A549 (cell line): Measurements from ENCODE around the gene F11. TPM values are rescaled to one million over a fixed set of nuclear protein-coding genes. Genes with fewer than 3 reads are reported as not detected.

Experiments used
- ATAC-seq, 2 experiments: fragments of 200-7000 bp in 1 of 2; fragments of >200 bp in 1 of 2; cut with Nextera tagmentation in 1 of 2; cut with Tn5 transposase in 1 of 2; 3 replicates each; pipeline versions ENCODE4 v1.8.0 to v1.9.1; 2018 to 2020; ENCODE audit warnings: mild to moderate bottlenecking in 1 of 2, moderate library complexity in 1 of 2
- CTCF ChIA-PET: fragments of 300-600 bp; sonication (Branson Sonifier 250); formaldehyde crosslinking; extraction: SDS; loops from one replicate; lab custom pipeline; 2021; ENCODE audit warnings: antibody characterized with exemption, inconsistent platforms; lab: Yijun Ruan, JAX
- POLR2A ChIA-PET: fragments of 350-600 bp; formaldehyde crosslinking; extraction: SDS; loops from one replicate; lab custom pipeline; 2021; ENCODE audit warnings: antibody characterized with exemption, inconsistent platforms; lab: Yijun Ruan, JAX
- DNase-seq, 2 experiments: peaks; one replicate each; pipeline versions ENCODE4 v3.0.0 to v3.0.0-alpha.2; 2011 to 2016; ENCODE audit warnings: low read depth in 1 of 2, low spot score in 1 of 2
- FAIRE-seq: peaks from 2 replicates; lab custom pipeline; 2011; peaks lifted over from hg19 to GRCh38; lab: Jason Lieb, UNC
- H3K27ac ChIP-seq, 2 experiments: fragments of >200 bp; sonication (Bioruptor Twin); formaldehyde crosslinking; 3 replicates each; pipeline ENCODE4 v1.5.1; 2016 to 2017
- H3K4me1 ChIP-seq: fragments of >200 bp; sonication (Bioruptor Twin); formaldehyde crosslinking; 3 replicates; pipeline ENCODE4 v1.6.1; 2016
- H3K4me2 ChIP-seq: fragments of >200 bp; sonication (Bioruptor Twin); formaldehyde crosslinking; 3 replicates; pipeline ENCODE4 v1.6.1; 2016
- H3K4me3 ChIP-seq: fragments of >200 bp; sonication (Bioruptor Twin); formaldehyde crosslinking; 3 replicates; pipeline ENCODE4 v1.5.1; 2016
- H3K9me3 ChIP-seq: fragments of >200 bp; sonication (Bioruptor Twin); formaldehyde crosslinking; 3 replicates; pipeline ENCODE4 v1.6.1; 2016
- BHLHE40 ChIP-seq: IDR thresholded peaks from 2 replicates; pipeline ENCODE4 v1.6.1; 2012; ENCODE audit warnings: low read depth, low read length, inconsistent platforms
- CBX2 ChIP-seq: fragments of 200-600 bp; sonication (generic); IDR thresholded peaks from 2 replicates; pipeline ENCODE4 v1.6.1; 2016; ENCODE audit warnings: low read depth, mild to moderate bottlenecking, borderline replicate concordance
- CBX8 ChIP-seq: fragments of 200-600 bp; sonication (generic); IDR thresholded peaks from 2 replicates; pipeline ENCODE4 v1.6.1; 2016
- CEBPB ChIP-seq, 2 experiments: fragments of >200 bp in 1 of 2; sonication (Bioruptor Twin) in 1 of 2; formaldehyde crosslinking in 1 of 2; IDR thresholded peaks; 2 replicates each; pipeline ENCODE4 v1.6.1; 2012 to 2016
- CHD2 ChIP-seq: fragments of 150-350 bp; IDR thresholded peaks from 2 replicates; pipeline ENCODE4 v1.6.1; 2014; ENCODE audit warnings: low read length; ENCODE audit not compliant: partially characterized antibody
- CHD4 ChIP-seq: fragments of 200-600 bp; sonication (generic); IDR thresholded peaks from 2 replicates; pipeline ENCODE4 v1.6.1; 2016; ENCODE audit warnings: antibody characterized with exemption, mild to moderate bottlenecking, borderline replicate concordance
- EHF ChIP-seq: fragments of 250-450 bp; sonication (Bioruptor Pico); IDR thresholded peaks from 2 replicates; pipeline ENCODE4 v1.5.0; 2020; ENCODE audit warnings: mild to moderate bottlenecking
- EHMT2 ChIP-seq: fragments of 200-600 bp; sonication (generic); IDR thresholded peaks from 2 replicates; pipeline ENCODE4 v1.6.1; 2016; ENCODE audit warnings: antibody characterized with exemption, low read depth, mild to moderate bottlenecking, moderate library complexity
- FOXS1 ChIP-seq: fragments of 250-450 bp; sonication (Bioruptor Pico); IDR thresholded peaks from 2 replicates; pipeline ENCODE4 v1.5.0; 2020; ENCODE audit warnings: mild to moderate bottlenecking, moderate library complexity
- HEYL ChIP-seq: fragments of 250-450 bp; sonication (Bioruptor Pico); IDR thresholded peaks from 2 replicates; pipeline ENCODE4 v1.8.0; 2021; ENCODE audit warnings: mild to moderate bottlenecking, moderate library complexity
- HOXA7 ChIP-seq: fragments of 250-450 bp; sonication (Bioruptor Pico); IDR thresholded peaks from 2 replicates; pipeline ENCODE4 v1.5.0; 2020; ENCODE audit warnings: mild to moderate bottlenecking, moderate library complexity
- HOXB13 ChIP-seq: fragments of 250-450 bp; sonication (Bioruptor Pico); IDR thresholded peaks from 2 replicates; pipeline ENCODE4 v1.5.0; 2020; ENCODE audit warnings: low read depth, mild to moderate bottlenecking, moderate library complexity
- HOXB5 ChIP-seq: fragments of 250-450 bp; sonication (Bioruptor Pico); IDR thresholded peaks from 2 replicates; pipeline ENCODE4 v1.5.0; 2020; ENCODE audit warnings: mild to moderate bottlenecking, moderate library complexity
- JUN ChIP-seq, 2 experiments: fragments of >200 bp; sonication (Bioruptor Twin); formaldehyde crosslinking; IDR thresholded peaks; 2 replicates in 1 of 2; 3 replicates in 1 of 2; pipeline ENCODE4 v1.6.1; 2016 to 2017
- JUNB ChIP-seq: fragments of >200 bp; sonication (Bioruptor Twin); formaldehyde crosslinking; IDR thresholded peaks from 2 replicates; pipeline ENCODE4 v1.6.1; 2016
- MAFK ChIP-seq: fragments of 450-650 bp; IDR thresholded peaks from 2 replicates; pipeline ENCODE4 v1.6.1; 2014; ENCODE audit not compliant: partially characterized antibody
- MYC ChIP-seq: IDR thresholded peaks from 2 replicates; pipeline ENCODE4 v1.6.1; 2012; ENCODE audit warnings: mild to moderate bottlenecking, inconsistent platforms, low read length, improper control_type of control experiment, borderline replicate concordance
- NPAS2 ChIP-seq: fragments of 250-450 bp; sonication (Bioruptor Pico); IDR thresholded peaks from 2 replicates; pipeline ENCODE4 v1.8.0; 2022; ENCODE audit warnings: mild to moderate bottlenecking, moderate library complexity, borderline replicate concordance
- POLR2A ChIP-seq: IDR thresholded peaks from 2 replicates; pipeline ENCODE4 v1.6.1; 2012; ENCODE audit warnings: mild to moderate bottlenecking, low read length
- POLR2AphosphoS2 ChIP-seq: conservative IDR thresholded peaks from 2 replicates; pipeline ENCODE4 v1.6.1; 2012; ENCODE audit warnings: low read length, improper control_type of control experiment, inconsistent platforms
- RARB ChIP-seq: fragments of 250-450 bp; sonication (Bioruptor Pico); IDR thresholded peaks from 2 replicates; pipeline ENCODE4 v1.8.0; 2021; ENCODE audit warnings: mild to moderate bottlenecking, moderate library complexity
- RCOR1 ChIP-seq: fragments of 150-350 bp; IDR thresholded peaks from 2 replicates; pipeline ENCODE4 v1.6.1; 2014; ENCODE audit warnings: antibody characterized with exemption, low read length, low read depth
- RNF2 ChIP-seq: fragments of 200-600 bp; sonication (generic); IDR thresholded peaks from 2 replicates; pipeline ENCODE4 v1.6.1; 2016; ENCODE audit warnings: low read depth, mild to moderate bottlenecking, antibody characterized with exemption, moderate library complexity, borderline replicate concordance
- SMC3 ChIP-seq: fragments of >200 bp; sonication (Bioruptor Twin); formaldehyde crosslinking; IDR thresholded peaks from 3 replicates; pipeline ENCODE4 v1.6.1; 2018; ENCODE audit warnings: inconsistent platforms
- SREBF2 ChIP-seq: fragments of 450-650 bp; IDR thresholded peaks from 2 replicates; pipeline ENCODE4 v1.6.1; 2014; ENCODE audit warnings: mild to moderate bottlenecking, moderate library complexity
- TFCP2L1 ChIP-seq: fragments of 250-450 bp; sonication (Bioruptor Pico); IDR thresholded peaks from 2 replicates; pipeline ENCODE4 v1.5.0; 2021; ENCODE audit warnings: mild to moderate bottlenecking
- ZSCAN20 ChIP-seq: fragments of 250-450 bp; sonication (Bioruptor Pico); IDR thresholded peaks from 2 replicates; pipeline ENCODE4 v1.8.0; 2022; ENCODE audit warnings: mild to moderate bottlenecking, moderate library complexity
- WGBS: methylation state at CpG from one replicate; pipeline ENCODE4 v1.1.6; 2017; ENCODE audit errors: missing lambda C conversion rate; 5-methylcytosine and 5-hydroxymethylcytosine counted together
- polyA plus RNA-seq, 4 experiments: library from polyadenylated mRNA; depleted of rRNA in 3 of 4; stranded (reverse); fragments of >200 nt; fragmentation: RNase III in 1 of 4; extraction: RNeasy Plus Mini Kit Qiagen cat#74134 plus additional on column Dnase treatment in 1 of 4; gene quantifications; 2 replicates in 3 of 4; 3 replicates in 1 of 4; pipeline ENCODE4 v1.2.3, GENCODE V29; 2011 to 2017
- TF ChIP-seq, protein P1 (sequence below): fragments of >200 bp; sonication (Bioruptor Twin); formaldehyde crosslinking; IDR thresholded peaks from 3 replicates; pipeline ENCODE4 v1.6.1; 2016
- TF ChIP-seq, protein P2 (sequence below): fragments of >200 bp; sonication (Bioruptor Twin); formaldehyde crosslinking; IDR thresholded peaks from 3 replicates; pipeline ENCODE4 v1.5.1; 2016
- TF ChIP-seq, protein P3 (sequence below): fragments of 150-350 bp; IDR thresholded peaks from 2 replicates; pipeline ENCODE4 v1.6.1; 2014; ENCODE audit warnings: low read depth, mild to moderate bottlenecking, low read length
- TF ChIP-seq, protein P4 (sequence below): IDR thresholded peaks from 2 replicates; pipeline ENCODE4 v1.6.1; 2012

F11 gene
- polyA plus RNA-seq, 2 of the 4 experiments (the other 2 are of a cell fraction): not detected

DNA sequence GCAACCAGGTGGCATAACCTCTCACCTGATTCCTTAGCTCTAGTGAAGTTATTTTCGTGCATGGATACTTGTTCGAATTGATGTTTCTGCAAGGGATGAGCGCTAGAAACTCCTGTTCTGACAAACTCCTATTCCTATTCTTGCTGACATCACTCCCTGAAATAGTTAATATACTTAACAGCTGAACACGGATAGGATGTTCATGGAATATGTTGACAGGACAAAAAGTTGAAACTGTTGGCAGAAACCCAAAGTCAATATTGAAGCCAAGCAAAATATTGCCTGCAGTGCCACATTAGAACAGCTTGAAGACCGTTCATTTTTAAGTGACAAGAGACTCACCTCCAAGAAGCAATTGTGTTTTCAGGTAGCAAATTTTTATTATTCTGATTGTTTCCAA lies 38.8 kb upstream of the F11 start, which contains the start of gene KLKB1:
TSS of gene KLKB1 (plus strand) at position 287 of the 400 bp plus-strand sequence. CDS start 689 bp downstream, outside the sequence.
- Histone ChIP-seq H3K4me3 (no peak within 1 kb of the TSS), H3K27ac (no peak within 1 kb of the TSS), H3K9me3 (no peaks in the 10 kb centered on the region; the same call in 2 of the 3 replicates), H3K4me2 (no peak within 1 kb of the TSS), H3K4me1 (no peaks in the 10 kb centered on the region)
- ChIA-PET CTCF (no interaction called here), POLR2A (no interaction called here)
- FAIRE-seq: no peak
- no peak for ATAC-seq
- TF ChIP-seq, protein P1, sequence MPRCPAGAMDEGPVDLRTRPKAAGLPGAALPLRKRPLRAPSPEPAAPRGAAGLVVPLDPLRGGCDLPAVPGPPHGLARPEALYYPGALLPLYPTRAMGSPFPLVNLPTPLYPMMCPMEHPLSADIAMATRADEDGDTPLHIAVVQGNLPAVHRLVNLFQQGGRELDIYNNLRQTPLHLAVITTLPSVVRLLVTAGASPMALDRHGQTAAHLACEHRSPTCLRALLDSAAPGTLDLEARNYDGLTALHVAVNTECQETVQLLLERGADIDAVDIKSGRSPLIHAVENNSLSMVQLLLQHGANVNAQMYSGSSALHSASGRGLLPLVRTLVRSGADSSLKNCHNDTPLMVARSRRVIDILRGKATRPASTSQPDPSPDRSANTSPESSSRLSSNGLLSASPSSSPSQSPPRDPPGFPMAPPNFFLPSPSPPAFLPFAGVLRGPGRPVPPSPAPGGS: no peak
- no peak for TF ChIP-seq RCOR1
- TF ChIP-seq HOXB13 (CRISPR knock-in tag): no peak
- TF ChIP-seq, protein P2, sequence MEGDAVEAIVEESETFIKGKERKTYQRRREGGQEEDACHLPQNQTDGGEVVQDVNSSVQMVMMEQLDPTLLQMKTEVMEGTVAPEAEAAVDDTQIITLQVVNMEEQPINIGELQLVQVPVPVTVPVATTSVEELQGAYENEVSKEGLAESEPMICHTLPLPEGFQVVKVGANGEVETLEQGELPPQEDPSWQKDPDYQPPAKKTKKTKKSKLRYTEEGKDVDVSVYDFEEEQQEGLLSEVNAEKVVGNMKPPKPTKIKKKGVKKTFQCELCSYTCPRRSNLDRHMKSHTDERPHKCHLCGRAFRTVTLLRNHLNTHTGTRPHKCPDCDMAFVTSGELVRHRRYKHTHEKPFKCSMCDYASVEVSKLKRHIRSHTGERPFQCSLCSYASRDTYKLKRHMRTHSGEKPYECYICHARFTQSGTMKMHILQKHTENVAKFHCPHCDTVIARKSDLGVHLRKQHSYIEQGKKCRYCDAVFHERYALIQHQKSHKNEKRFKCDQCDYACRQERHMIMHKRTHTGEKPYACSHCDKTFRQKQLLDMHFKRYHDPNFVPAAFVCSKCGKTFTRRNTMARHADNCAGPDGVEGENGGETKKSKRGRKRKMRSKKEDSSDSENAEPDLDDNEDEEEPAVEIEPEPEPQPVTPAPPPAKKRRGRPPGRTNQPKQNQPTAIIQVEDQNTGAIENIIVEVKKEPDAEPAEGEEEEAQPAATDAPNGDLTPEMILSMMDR: no peak
- no peak for TF ChIP-seq EHF (CRISPR knock-in tag)
- no peak for TF ChIP-seq SREBF2
- TF ChIP-seq JUNB: no peak
- TF ChIP-seq, protein P3, sequence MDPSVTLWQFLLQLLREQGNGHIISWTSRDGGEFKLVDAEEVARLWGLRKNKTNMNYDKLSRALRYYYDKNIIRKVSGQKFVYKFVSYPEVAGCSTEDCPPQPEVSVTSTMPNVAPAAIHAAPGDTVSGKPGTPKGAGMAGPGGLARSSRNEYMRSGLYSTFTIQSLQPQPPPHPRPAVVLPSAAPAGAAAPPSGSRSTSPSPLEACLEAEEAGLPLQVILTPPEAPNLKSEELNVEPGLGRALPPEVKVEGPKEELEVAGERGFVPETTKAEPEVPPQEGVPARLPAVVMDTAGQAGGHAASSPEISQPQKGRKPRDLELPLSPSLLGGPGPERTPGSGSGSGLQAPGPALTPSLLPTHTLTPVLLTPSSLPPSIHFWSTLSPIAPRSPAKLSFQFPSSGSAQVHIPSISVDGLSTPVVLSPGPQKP: no peak
- TF ChIP-seq CHD4: no peak
- TF ChIP-seq CEBPB (IDR thresholded peaks at IDR 0.05): no peak
- no peak for TF ChIP-seq FOXS1 (CRISPR knock-in tag)
- no peak for TF ChIP-seq CBX2
- TF ChIP-seq HOXA7 (CRISPR knock-in tag): no peak
- TF ChIP-seq CBX8: no peak
- no peak for TF ChIP-seq POLR2AphosphoS2
- no peak for TF ChIP-seq ZSCAN20
- TF ChIP-seq BHLHE40: no peak
- no peak for TF ChIP-seq MAFK
- WGBS: 48% methylated on average over 5 of the region's 5 CpGs
- DNase-seq: no peak

DNA sequence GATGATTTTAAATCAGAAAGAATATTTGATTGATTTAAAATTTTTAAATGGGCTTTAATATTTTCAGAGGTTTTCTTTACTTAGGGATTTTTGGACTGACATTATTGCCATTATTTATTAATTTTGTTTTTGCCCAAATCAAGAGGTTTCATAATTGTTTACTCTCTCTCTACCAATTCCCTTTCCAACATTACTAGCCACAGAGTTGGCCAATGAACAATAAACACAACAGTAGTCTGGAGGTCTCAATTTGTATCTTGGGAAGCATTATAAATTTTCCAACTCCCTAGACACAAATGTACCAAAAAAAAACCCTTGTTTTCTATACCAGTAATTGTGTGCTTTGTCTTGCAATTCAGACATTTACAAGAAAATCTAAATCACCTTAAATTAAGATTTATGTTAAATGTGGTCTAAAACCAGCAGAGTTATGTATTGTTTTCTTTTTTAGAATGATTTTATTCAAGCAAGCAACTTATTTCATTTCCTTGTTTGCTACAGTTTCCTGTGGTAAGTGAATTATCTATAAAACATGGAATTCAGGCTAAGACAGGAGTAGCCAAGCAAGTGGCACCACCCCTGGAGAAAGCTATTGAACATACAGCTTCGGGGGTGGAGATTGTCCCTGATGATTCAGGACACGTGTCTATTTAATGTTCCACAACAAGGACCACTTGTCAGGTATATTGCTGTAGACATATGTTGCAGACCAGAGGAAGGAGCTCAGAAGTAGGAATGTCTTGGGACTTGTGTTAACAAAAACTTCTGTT lies 38.1 kb upstream of the F11 start:
- H3K27ac ChIP-seq: no peak overlapping the region
- ATAC-seq (no peak), FAIRE-seq (no peak), DNase-seq (no peak)
- H3K4me2 ChIP-seq: no peak overlapping the region
- ChIA-PET POLR2A (no interaction called here), CTCF (no interaction called here)
- TF ChIP-seq MYC (no peak), JUNB (no peak), SMC3 (no peak), HOXB5 (no peak), BHLHE40 (no peak), TFCP2L1 (CRISPR knock-in tag) (no peak), EHMT2 (no peak), POLR2A (no peak), CHD2 (no peak), RARB (no peak), NPAS2 (CRISPR knock-in tag) (no peak), CBX8 (no peak), FOXS1 (CRISPR knock-in tag) (no peak), HEYL (CRISPR knock-in tag) (no peak), HOXA7 (CRISPR knock-in tag) (no peak), RNF2 (no peak), SREBF2 (no peak), JUN (IDR thresholded peaks at IDR 0.05) (no peak)
- TF ChIP-seq, protein P4, sequence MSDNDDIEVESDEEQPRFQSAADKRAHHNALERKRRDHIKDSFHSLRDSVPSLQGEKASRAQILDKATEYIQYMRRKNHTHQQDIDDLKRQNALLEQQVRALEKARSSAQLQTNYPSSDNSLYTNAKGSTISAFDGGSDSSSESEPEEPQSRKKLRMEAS: no peak
- H3K9me3 ChIP-seq: no peaks in the 10 kb centered on the region; the same call in 2 of the 3 replicates
- WGBS: 8% methylated on average over 2 of the region's 2 CpGs
- no peak overlapping the region for H3K4me3 ChIP-seq
- H3K4me1 ChIP-seq: no peaks in the 10 kb centered on the region
